MM.1S (cell line): ENCODE data around the gene TDRD1.

Experiments
- EZH2 ChIP-seq: fragments of 300-600 bp; sonication (generic); optimal IDR thresholded peaks from 2 replicates; pipeline ENCODE3; 2017; ENCODE audit warnings: low read depth, mild to moderate bottlenecking, antibody characterized with exemption, low read length, mixed read lengths
- EZH2phosphoT487 ChIP-seq: fragments of 300-600 bp; sonication (generic); IDR thresholded peaks from 2 replicates; pipeline ENCODE4 v1.6.1; 2018; ENCODE audit warnings: antibody characterized with exemption, low read length
- TF ChIP-seq, protein P1 (sequence below): fragments of 300-600 bp; sonication (generic); IDR thresholded peaks from 2 replicates; pipeline ENCODE4 v1.5.1; 2016; ENCODE audit warnings: antibody characterized with exemption, low read length, mixed read lengths

DNA sequence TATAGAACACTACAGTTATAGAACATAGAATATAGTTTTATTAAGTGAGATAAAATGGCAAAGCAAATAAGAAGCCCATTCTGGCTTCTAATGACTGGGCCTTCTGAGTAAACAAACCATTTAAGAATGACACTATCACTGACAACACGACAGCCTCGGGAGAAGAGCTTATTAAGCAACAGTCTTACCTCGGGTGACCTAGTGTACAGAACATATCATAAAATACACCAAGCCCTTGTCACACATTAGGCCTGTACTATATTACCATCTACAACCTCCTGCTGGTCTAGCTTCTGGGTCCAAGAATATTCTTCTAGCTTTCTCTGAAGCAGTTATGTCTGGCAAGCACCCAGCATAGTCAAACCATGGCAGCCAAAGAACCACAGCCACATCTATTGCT lies 37.1 kb upstream of the TDRD1 start:
- TF ChIP-seq, protein P1, sequence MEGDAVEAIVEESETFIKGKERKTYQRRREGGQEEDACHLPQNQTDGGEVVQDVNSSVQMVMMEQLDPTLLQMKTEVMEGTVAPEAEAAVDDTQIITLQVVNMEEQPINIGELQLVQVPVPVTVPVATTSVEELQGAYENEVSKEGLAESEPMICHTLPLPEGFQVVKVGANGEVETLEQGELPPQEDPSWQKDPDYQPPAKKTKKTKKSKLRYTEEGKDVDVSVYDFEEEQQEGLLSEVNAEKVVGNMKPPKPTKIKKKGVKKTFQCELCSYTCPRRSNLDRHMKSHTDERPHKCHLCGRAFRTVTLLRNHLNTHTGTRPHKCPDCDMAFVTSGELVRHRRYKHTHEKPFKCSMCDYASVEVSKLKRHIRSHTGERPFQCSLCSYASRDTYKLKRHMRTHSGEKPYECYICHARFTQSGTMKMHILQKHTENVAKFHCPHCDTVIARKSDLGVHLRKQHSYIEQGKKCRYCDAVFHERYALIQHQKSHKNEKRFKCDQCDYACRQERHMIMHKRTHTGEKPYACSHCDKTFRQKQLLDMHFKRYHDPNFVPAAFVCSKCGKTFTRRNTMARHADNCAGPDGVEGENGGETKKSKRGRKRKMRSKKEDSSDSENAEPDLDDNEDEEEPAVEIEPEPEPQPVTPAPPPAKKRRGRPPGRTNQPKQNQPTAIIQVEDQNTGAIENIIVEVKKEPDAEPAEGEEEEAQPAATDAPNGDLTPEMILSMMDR = no peak
- no peak for TF ChIP-seq EZH2
- no peak for TF ChIP-seq EZH2phosphoT487
